Muscle layer of colon (tissue), 2 donors: ENCODE results near the gene FCGR3A.
"Not testable (repeated sequence)": the region's sequence is repeated elsewhere in the genome, so short reads cannot be mapped to it uniquely, and the experiment has no call there.

Experiments used
- H3K27ac ChIP-seq: one replicate; pipeline ENCODE4 v1.7.0; 2013; ENCODE audit warnings: low read depth, mild to moderate bottlenecking, low read length, moderate library complexity
- H3K27me3 ChIP-seq, 2 donors: one replicate each; pipeline ENCODE4 v1.7.0; 2013; ENCODE audit warnings: low read length in 2 of 2, mild to moderate bottlenecking in 2 of 2; ENCODE audit not compliant: insufficient read depth in 2 of 2, control insufficient read depth in 1 of 2
- H3K36me3 ChIP-seq: one replicate; pipeline ENCODE4 v1.7.0; 2013; ENCODE audit warnings: mild to moderate bottlenecking, low read length; ENCODE audit not compliant: insufficient read depth
- H3K4me1 ChIP-seq: one replicate; pipeline ENCODE4 v1.7.0; 2013; ENCODE audit warnings: mild to moderate bottlenecking, low read length; ENCODE audit not compliant: insufficient read depth
- H3K4me3 ChIP-seq, 2 donors: one replicate each; pipeline ENCODE4 v1.7.0; 2013; ENCODE audit warnings: low read length in 2 of 2, low read depth in 1 of 2, mild to moderate bottlenecking in 1 of 2, moderate library complexity in 1 of 2
- H3K9ac ChIP-seq: one replicate; pipeline ENCODE4 v1.7.0; 2013; ENCODE audit warnings: low read length
- H3K9me3 ChIP-seq: one replicate; pipeline ENCODE4 v1.7.0; 2013; ENCODE audit warnings: mild to moderate bottlenecking, low read length
- donor health status: abdominal sarcoma.
- donor health status: Adenocarcinoma of cecum.

Gene FCGR3A

GRCh38 chr1:161523817-161524741 is 25.5 kb downstream of the FCGR3A start, which contains the start of gene HSPA6:
HSPA6 (plus strand) TSS chr1:161524540; CDS start chr1:161524659, 119 bp downstream.
- Histone ChIP-seq H3K9ac (peak within 1 kb of the TSS; percentile 44), H3K27ac (peak within 1 kb of the TSS; percentile 91), H3K4me3 (peak within 1 kb of the TSS; percentile 74 to 85)
- not testable (repeated sequence) for H3K27me3 ChIP-seq, H3K36me3 ChIP-seq, H3K9me3 ChIP-seq, H3K4me1 ChIP-seq

GRCh38 chr1:161523041-161523816 is 26.4 kb downstream of the FCGR3A start:
- peak overlapping the region in 1 of 2 donors; percentile 74 for H3K4me3 ChIP-seq
- H3K27me3 ChIP-seq, H3K9ac ChIP-seq, H3K27ac ChIP-seq, H3K36me3 ChIP-seq, H3K4me1 ChIP-seq, H3K9me3 ChIP-seq: not testable (repeated sequence)

GRCh38 chr1:161513953-161514352 is 35.7 kb downstream of the FCGR3A start:
- not testable (repeated sequence) for H3K4me1 ChIP-seq, H3K36me3 ChIP-seq, H3K27me3 ChIP-seq, H3K4me3 ChIP-seq, H3K27ac ChIP-seq, H3K9me3 ChIP-seq, H3K9ac ChIP-seq

GRCh38 chr1:161513448-161513780 is 36.2 kb downstream of the FCGR3A start:
- H3K27ac ChIP-seq, H3K4me3 ChIP-seq, H3K27me3 ChIP-seq, H3K9ac ChIP-seq, H3K9me3 ChIP-seq, H3K36me3 ChIP-seq, H3K4me1 ChIP-seq: not testable (repeated sequence)

- H3K9ac ChIP-seq, H3K9me3 ChIP-seq, H3K4me3 ChIP-seq, H3K4me1 ChIP-seq, H3K27ac ChIP-seq, H3K36me3 ChIP-seq, H3K27me3 ChIP-seq: not testable (repeated sequence)
Observed at GRCh38 chr1:161512636-161513447, 36.8 kb downstream of the FCGR3A start.

GRCh38 chr1:161511756-161512060 is 37.9 kb downstream of the FCGR3A start:
- Histone ChIP-seq H3K9ac (no peak overlapping the region), H3K27ac (no peak overlapping the region), H3K36me3 (no peaks in the 10 kb centered on the region), H3K9me3 (no peaks in the 10 kb centered on the region), H3K4me1 (peaks cover 5% of the 10 kb centered on the region), H3K4me3 (no peak overlapping the region), H3K27me3 (no peaks in the 10 kb centered on the region)

- H3K4me3 ChIP-seq = no peak overlapping the region
- no peak overlapping the region for H3K27ac ChIP-seq
- peaks cover 5% of the 10 kb centered on the region for H3K4me1 ChIP-seq
- no peaks in the 10 kb centered on the region for H3K9me3 ChIP-seq
- no peak overlapping the region for H3K9ac ChIP-seq
- no peaks in the 10 kb centered on the region for H3K36me3 ChIP-seq
- H3K27me3 ChIP-seq = no peaks in the 10 kb centered on the region
Observed at GRCh38 chr1:161511018-161511755, 38.4 kb downstream of the FCGR3A start.

GRCh38 chr1:161510477-161510876 is 39.1 kb downstream of the FCGR3A start:
- no peak overlapping the region for H3K9ac ChIP-seq
- no peaks in the 10 kb centered on the region for H3K27me3 ChIP-seq
- H3K9me3 ChIP-seq = no peaks in the 10 kb centered on the region
- H3K27ac ChIP-seq = no peak overlapping the region
- no peaks in the 10 kb centered on the region for H3K36me3 ChIP-seq
- H3K4me1 ChIP-seq = peaks cover 5% of the 10 kb centered on the region
- H3K4me3 ChIP-seq = no peak overlapping the region

GRCh38 chr1:161506336-161507223 is 43.0 kb downstream of the FCGR3A start:
- H3K36me3 ChIP-seq = no peaks in the 10 kb centered on the region
- no peak overlapping the region for H3K27ac ChIP-seq
- no peaks in the 10 kb centered on the region for H3K9me3 ChIP-seq
- peak overlapping the region in 1 of 2 donors; percentile 20 for H3K4me3 ChIP-seq
- no peak overlapping the region for H3K9ac ChIP-seq
- H3K27me3 ChIP-seq = peaks cover 0 to 4% of the 10 kb centered on the region in 2 donors
- no peaks in the 10 kb centered on the region for H3K4me1 ChIP-seq

GRCh38 chr1:161505686-161506085 is 43.9 kb downstream of the FCGR3A start:
- peaks cover 0 to 4% of the 10 kb centered on the region in 2 donors for H3K27me3 ChIP-seq
- no peak overlapping the region for H3K9ac ChIP-seq
- no peaks in the 10 kb centered on the region for H3K9me3 ChIP-seq
- H3K27ac ChIP-seq = no peak overlapping the region
- no peaks in the 10 kb centered on the region for H3K4me1 ChIP-seq
- no peaks in the 10 kb centered on the region for H3K36me3 ChIP-seq
- no peak overlapping the region for H3K4me3 ChIP-seq
